Type B pancreatic cell (in vitro differentiated cells): ENCODE data around the gene ZDHHC19. TPM values are rescaled to one million over a fixed set of nuclear protein-coding genes. Genes with fewer than 3 reads are reported as not detected.
"Not testable (repeated sequence)": the region's sequence is repeated elsewhere in the genome, so short reads cannot be mapped to it uniquely, and the experiment has no call there.

Source experiments
- DNase-seq: peaks from one replicate; pipeline ENCODE4 v3.0.0; 2021; ENCODE audit warnings: mixed read lengths; ENCODE audit not compliant: unreplicated experiment; ENCODE audit errors: extremely low spot score
- H3K27ac Mint-ChIP-seq: 2 replicates; pipeline ENCODE4 v1.8.0; 2021; ENCODE audit warnings: mild to moderate bottlenecking, mixed read lengths
- H3K27me3 Mint-ChIP-seq: 2 replicates; pipeline ENCODE4 v1.8.0; 2021; ENCODE audit warnings: mixed read lengths
- H3K36me3 Mint-ChIP-seq: 2 replicates; pipeline ENCODE4 v1.8.0; 2021; ENCODE audit warnings: mixed read lengths
- H3K4me1 Mint-ChIP-seq: one replicate; pipeline ENCODE4 v1.8.0; 2021; ENCODE audit warnings: mixed read lengths; ENCODE audit not compliant: unreplicated experiment
- H3K4me3 Mint-ChIP-seq: 2 replicates; pipeline ENCODE4 v1.8.0; 2021; ENCODE audit warnings: mild to moderate bottlenecking, mixed read lengths
- H3K9me3 Mint-ChIP-seq: 2 replicates; pipeline ENCODE4 v1.8.0; 2021; ENCODE audit warnings: mixed read lengths
- total RNA-seq: library from RNA; stranded (reverse); gene quantifications from 2 replicates; pipeline ENCODE4 v1.2.1, GENCODE V29; 2021; ENCODE audit warnings: low replicate concordance
- TF ChIP-seq, protein P1 (sequence below): fragments of 200-600 bp; sonication (generic); conservative IDR thresholded peaks from 2 replicates; pipeline ENCODE4 v1.5.0; 2021; ENCODE audit warnings: antibody characterized with exemption, mild to moderate bottlenecking

The ZDHHC19 gene
- total RNA-seq, 1 donor from 2014 or later, result 0.85 TPM

DNA sequence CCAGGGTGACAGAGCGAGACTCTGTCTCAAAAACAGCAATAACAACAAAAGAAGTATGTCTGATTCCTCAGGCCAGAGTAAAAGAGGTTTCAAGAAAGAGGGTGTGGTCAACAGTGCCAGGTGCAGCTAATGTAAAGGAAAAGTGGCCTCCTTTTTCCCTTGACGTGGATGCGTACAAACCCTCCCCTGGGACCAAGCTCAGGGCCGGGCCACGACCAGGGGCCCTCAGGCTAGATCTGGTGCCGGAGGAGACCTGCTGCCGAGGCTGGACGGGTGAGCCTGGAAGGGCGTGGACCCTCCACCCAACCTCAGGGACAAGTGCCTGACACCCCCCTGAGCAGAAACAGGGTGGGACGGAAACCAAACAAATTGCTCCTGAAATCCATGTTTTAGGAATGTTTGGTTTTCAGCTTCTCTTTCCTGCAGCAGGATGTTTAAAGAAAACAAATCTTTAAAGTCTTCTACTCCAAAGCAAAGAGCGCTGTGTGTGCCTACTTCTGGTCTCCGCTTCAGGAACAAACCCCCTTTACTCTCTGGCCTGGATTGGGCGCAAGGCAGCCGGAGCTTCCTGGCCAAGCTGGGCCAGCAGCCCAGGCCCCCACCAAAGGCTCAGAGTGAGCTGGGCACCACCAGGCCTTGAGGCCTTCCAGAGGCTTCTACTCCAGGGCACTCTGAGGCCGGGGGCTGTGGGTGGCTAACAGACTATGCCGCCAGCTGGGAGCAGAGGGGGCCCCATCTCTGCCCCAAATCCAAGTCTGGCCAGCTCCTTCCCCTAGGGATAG lies 21.4 kb downstream of the ZDHHC19 start:
- H3K27ac Mint-ChIP-seq, result no peak overlapping the region
- no peak overlapping the region for H3K4me3 Mint-ChIP-seq
- no peaks in the 10 kb centered on the region for H3K9me3 Mint-ChIP-seq
- peaks cover 5% of the 10 kb centered on the region for H3K4me1 Mint-ChIP-seq
- H3K27me3 Mint-ChIP-seq, result no peaks in the 10 kb centered on the region
- H3K36me3 Mint-ChIP-seq, result no peaks in the 10 kb centered on the region
- DNase-seq, result no peak
- TF ChIP-seq, protein P1, sequence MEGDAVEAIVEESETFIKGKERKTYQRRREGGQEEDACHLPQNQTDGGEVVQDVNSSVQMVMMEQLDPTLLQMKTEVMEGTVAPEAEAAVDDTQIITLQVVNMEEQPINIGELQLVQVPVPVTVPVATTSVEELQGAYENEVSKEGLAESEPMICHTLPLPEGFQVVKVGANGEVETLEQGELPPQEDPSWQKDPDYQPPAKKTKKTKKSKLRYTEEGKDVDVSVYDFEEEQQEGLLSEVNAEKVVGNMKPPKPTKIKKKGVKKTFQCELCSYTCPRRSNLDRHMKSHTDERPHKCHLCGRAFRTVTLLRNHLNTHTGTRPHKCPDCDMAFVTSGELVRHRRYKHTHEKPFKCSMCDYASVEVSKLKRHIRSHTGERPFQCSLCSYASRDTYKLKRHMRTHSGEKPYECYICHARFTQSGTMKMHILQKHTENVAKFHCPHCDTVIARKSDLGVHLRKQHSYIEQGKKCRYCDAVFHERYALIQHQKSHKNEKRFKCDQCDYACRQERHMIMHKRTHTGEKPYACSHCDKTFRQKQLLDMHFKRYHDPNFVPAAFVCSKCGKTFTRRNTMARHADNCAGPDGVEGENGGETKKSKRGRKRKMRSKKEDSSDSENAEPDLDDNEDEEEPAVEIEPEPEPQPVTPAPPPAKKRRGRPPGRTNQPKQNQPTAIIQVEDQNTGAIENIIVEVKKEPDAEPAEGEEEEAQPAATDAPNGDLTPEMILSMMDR, result no peak

DNA sequence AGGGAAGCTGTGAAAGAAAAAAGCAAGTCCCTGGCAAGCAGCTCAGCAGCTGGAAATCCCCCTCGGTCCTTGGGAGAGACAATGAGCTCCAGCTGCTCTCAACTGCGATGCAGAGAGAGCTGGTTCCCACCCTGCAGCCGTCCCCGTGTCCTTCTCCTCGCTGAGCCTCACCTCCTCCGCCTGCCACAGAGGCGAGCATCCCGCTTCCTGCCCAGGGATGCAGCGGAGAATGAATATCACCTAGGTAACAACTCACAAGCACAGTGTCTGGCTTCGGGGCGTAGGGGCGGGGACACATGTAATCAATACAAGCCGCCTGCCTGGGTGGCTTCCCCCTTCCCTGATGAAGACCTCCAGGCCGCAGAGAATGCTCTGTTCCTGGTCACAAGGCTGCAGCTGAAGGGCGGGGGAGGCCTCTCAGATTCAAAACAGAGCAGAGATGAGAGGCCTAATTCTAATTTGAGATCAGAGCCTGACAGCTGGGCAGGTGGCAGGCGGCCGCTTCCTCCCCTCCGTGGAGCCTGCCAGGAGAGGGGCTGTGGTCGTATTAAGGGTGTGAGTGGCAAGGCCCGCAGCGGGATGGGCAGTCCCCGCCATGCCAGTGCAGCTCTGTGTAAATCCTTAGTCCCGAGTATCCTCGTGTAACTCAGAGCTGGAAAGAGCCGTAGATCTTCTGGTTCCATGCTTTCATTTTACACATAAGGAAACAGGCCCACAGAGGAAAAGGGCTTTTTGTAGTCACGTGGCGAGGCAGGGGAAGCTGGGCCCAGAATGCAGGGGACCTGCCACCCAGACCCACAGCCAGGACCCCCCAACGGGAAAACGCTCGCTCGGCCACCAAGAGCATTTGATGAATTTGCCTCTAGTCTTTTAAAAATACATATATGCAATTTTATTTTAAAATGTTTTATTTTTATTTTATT lies 24.3 kb downstream of the ZDHHC19 start:
- Mint-ChIP-seq H3K27ac (peak overlapping the region; percentile 46), H3K9me3 (no peaks in the 10 kb centered on the region), H3K4me3 (no peak overlapping the region), H3K4me1 (peaks cover 3% of the 10 kb centered on the region), H3K27me3 (no peaks in the 10 kb centered on the region), H3K36me3 (no peaks in the 10 kb centered on the region)
- no peak for DNase-seq
- TF ChIP-seq, protein P1, result no peak

DNA sequence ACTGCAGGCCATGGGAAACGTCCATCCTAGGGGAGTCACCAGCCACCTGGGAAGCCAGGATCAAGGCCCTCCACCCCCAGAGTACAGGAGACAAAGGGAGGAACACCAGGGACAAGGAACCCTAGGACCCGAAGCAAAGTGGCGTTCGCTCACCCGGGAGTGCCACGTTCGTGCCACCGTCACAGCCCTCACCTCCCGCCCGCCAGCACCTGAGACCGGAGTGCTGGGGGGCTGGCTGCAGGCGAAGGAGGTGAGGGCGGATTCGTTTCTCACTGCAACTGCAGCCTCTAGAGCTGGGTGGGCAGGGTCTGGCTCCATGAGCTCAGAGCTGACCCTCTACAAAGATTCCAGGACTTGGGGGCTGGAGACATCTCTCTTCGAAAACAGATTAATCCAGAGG lies 26.3 kb downstream of the ZDHHC19 start:
- peaks cover 3% of the 10 kb centered on the region for H3K4me1 Mint-ChIP-seq
- H3K27ac Mint-ChIP-seq, result no peak overlapping the region
- H3K27me3 Mint-ChIP-seq, result no peaks in the 10 kb centered on the region
- no peak for DNase-seq
- H3K4me3 Mint-ChIP-seq, result no peak overlapping the region
- TF ChIP-seq, protein P1, result no peak
- H3K36me3 Mint-ChIP-seq, result no peaks in the 10 kb centered on the region
- no peaks in the 10 kb centered on the region for H3K9me3 Mint-ChIP-seq

DNA sequence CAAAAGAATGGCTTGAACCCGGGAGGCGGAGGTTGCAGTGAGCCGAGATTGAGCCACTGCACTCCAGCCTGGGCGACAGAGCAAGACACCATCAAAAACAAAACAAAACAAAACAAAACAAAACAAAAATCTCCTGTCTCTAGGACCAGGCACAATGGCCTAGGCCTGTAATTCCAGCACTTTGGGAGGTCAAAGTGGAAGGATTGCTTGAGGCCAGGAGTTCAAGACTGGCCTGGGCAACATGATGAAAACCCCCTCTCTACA lies 27.1 kb downstream of the ZDHHC19 start:
- not testable (repeated sequence) for H3K36me3 Mint-ChIP-seq, H3K9me3 Mint-ChIP-seq, H3K4me3 Mint-ChIP-seq, H3K27me3 Mint-ChIP-seq, H3K27ac Mint-ChIP-seq, DNase-seq
- peaks cover 10% of the 10 kb centered on the region for H3K4me1 Mint-ChIP-seq

- H3K36me3 Mint-ChIP-seq, result no peaks in the 10 kb centered on the region
- peaks cover 21% of the 10 kb centered on the region for H3K4me1 Mint-ChIP-seq
- DNase-seq, result no peak
- H3K27ac Mint-ChIP-seq, result no peak overlapping the region
- TF ChIP-seq, protein P1, result no peak
- H3K4me3 Mint-ChIP-seq, result no peak overlapping the region
- no peaks in the 10 kb centered on the region for H3K9me3 Mint-ChIP-seq
- H3K27me3 Mint-ChIP-seq, result no peaks in the 10 kb centered on the region
Observed at GRCh38 chr3:196181127-196181546, 30.1 kb downstream of the ZDHHC19 start.

DNA sequence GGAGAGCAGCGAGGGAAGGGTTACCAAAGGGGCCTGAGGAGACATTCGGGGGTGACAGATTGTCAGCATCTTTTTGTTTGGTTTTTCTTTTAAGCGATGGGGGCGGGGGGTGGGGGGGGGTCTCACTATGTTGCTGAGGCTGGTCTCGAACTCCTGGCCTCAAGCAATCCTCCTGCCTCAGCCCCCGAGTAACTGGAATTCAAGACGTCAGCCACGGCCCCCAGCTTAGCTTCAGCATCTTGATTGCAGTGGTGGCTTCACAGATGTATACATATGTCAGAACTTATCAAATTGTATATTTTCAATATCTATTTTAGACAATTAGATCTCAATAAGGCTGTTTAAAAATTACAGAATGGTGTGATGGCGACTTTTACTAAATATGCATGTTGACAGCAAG lies 30.9 kb downstream of the ZDHHC19 start:
- no peak for DNase-seq
- H3K9me3 Mint-ChIP-seq, result no peaks in the 10 kb centered on the region
- H3K27ac Mint-ChIP-seq, result no peak overlapping the region
- peaks cover 21% of the 10 kb centered on the region for H3K4me1 Mint-ChIP-seq
- no peaks in the 10 kb centered on the region for H3K36me3 Mint-ChIP-seq
- H3K27me3 Mint-ChIP-seq, result no peaks in the 10 kb centered on the region
- TF ChIP-seq, protein P1, result no peak
- no peak overlapping the region for H3K4me3 Mint-ChIP-seq
